DOHH2 (cell line): Measurements from ENCODE around the gene PTGDR2.

Experiments
- EZH2phosphoT487 ChIP-seq: fragments of 200-600 bp; sonication (generic); IDR thresholded peaks from 2 replicates; pipeline ENCODE4 v1.6.1; 2017; ENCODE audit warnings: borderline replicate concordance, mild to moderate bottlenecking, antibody characterized with exemption, low read length, moderate library complexity, mixed read lengths
- TF ChIP-seq, protein P1 (sequence below): fragments of 200-600 bp; sonication (generic); IDR thresholded peaks from one replicate; pipeline ENCODE4 v1.5.1; 2014; ENCODE audit warnings: antibody characterized with exemption, mild to moderate bottlenecking, low read depth, low read length; ENCODE audit not compliant: poor library complexity, severe bottlenecking

DNA sequence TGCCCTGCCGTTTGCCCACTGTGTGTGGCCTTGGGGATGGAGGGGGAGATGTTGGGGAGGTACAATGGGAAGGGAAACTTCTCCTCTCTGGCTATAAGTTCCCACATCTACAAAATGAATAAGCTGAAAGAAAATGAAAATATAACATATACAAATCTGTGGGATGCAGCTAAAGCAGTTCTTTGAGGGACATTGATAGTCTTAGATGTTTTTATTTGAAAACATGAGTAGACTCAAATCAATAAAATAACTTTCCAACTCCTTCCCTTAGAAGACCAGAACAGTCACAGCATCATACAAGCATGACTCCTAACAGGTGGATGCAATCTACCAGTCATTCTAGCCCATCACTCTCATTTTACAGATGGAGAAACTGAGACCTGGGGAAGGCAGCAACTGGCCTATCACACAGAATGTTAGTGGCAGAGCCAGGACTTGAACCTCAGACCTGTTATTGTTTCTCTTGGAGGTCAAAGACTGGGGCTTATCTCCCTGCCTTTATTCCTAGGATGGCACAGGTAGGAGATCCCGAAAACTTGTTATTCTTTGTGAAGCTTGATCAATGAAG lies 39.1 kb downstream of the PTGDR2 start:
- TF ChIP-seq EZH2phosphoT487 = no peak
- TF ChIP-seq, protein P1, sequence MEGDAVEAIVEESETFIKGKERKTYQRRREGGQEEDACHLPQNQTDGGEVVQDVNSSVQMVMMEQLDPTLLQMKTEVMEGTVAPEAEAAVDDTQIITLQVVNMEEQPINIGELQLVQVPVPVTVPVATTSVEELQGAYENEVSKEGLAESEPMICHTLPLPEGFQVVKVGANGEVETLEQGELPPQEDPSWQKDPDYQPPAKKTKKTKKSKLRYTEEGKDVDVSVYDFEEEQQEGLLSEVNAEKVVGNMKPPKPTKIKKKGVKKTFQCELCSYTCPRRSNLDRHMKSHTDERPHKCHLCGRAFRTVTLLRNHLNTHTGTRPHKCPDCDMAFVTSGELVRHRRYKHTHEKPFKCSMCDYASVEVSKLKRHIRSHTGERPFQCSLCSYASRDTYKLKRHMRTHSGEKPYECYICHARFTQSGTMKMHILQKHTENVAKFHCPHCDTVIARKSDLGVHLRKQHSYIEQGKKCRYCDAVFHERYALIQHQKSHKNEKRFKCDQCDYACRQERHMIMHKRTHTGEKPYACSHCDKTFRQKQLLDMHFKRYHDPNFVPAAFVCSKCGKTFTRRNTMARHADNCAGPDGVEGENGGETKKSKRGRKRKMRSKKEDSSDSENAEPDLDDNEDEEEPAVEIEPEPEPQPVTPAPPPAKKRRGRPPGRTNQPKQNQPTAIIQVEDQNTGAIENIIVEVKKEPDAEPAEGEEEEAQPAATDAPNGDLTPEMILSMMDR = no peak
